Stimulated activated CD4-positive, alpha-beta T cell treated with anti-CD3 and anti-CD28 coated beads, Interleukin-1b, Interleukin-23, amount 100 ng/mL, for 48 hours (primary cell): ENCODE results near the gene SOX10.

Experiments
- DNase-seq: peaks from one replicate; pipeline ENCODE4 v3.0.0-alpha.2; 2020

SOX10 gene

GRCh38 chr22:38016182-38017151 is 32.1 kb upstream of the SOX10 start:
- no peak for DNase-seq

GRCh38 chr22:38014083-38014482 is 29.7 kb upstream of the SOX10 start:
- no peak for DNase-seq

- no peak for DNase-seq
These were observed 28.3 kb upstream of the SOX10 start for GRCh38 chr22:38012604-38013072.

GRCh38 chr22:38009000-38009806 is 24.8 kb upstream of the SOX10 start:
- no peak for DNase-seq

- DNase-seq = no peak
These were observed 23.1 kb upstream of the SOX10 start for GRCh38 chr22:38007330-38007902.

- no peak for DNase-seq
These were observed 22.6 kb upstream of the SOX10 start for GRCh38 chr22:38006906-38007305.

- DNase-seq = no peak
These were observed 21.6 kb upstream of the SOX10 start for GRCh38 chr22:38005943-38006342.

GRCh38 chr22:37999640-38000272 is 15.4 kb upstream of the SOX10 start:
- peak; percentile 8 for DNase-seq

GRCh38 chr22:37999236-37999635 is 14.9 kb upstream of the SOX10 start:
- DNase-seq = no peak

GRCh38 chr22:37998543-37998942 is 14.2 kb upstream of the SOX10 start:
- DNase-seq = no peak

- no peak for DNase-seq
These were observed 12.3 kb upstream of the SOX10 start for GRCh38 chr22:37996515-37997246.

- no peak for DNase-seq
These were observed 11.7 kb upstream of the SOX10 start for GRCh38 chr22:37996079-37996478.

GRCh38 chr22:37995460-37995859 is 11.1 kb upstream of the SOX10 start:
- DNase-seq = no peak

- DNase-seq = no peak
These were observed 10.6 kb upstream of the SOX10 start for GRCh38 chr22:37994982-37995381.

- no peak for DNase-seq
These were observed 9.7 kb upstream of the SOX10 start for GRCh38 chr22:37994049-37994448.

- no peak for DNase-seq
These were observed 7.5 kb upstream of the SOX10 start for GRCh38 chr22:37991731-37992442.

GRCh38 chr22:37990862-37991261 is 6.5 kb upstream of the SOX10 start:
- no peak for DNase-seq

GRCh38 chr22:37990301-37990700 is 5.9 kb upstream of the SOX10 start:
- no peak for DNase-seq

GRCh38 chr22:37989146-37990045 is 5.0 kb upstream of the SOX10 start:
- no peak for DNase-seq

GRCh38 chr22:37986371-37986770 is 2.0 kb upstream of the SOX10 start:
- no peak for DNase-seq
